ENCODE data around the gene RBFOX2. TPM values are rescaled to one million over a fixed set of nuclear protein-coding genes. Genes with fewer than 3 reads are reported as not detected.
"Not testable (repeated sequence)": the region's sequence is repeated elsewhere in the genome, so short reads cannot be mapped to it uniquely, and the experiment has no call there.

RBFOX2 gene
- total RNA-seq, 2 experiments from 2014 or later: 0.99 to 1.9 TPM

DNA sequence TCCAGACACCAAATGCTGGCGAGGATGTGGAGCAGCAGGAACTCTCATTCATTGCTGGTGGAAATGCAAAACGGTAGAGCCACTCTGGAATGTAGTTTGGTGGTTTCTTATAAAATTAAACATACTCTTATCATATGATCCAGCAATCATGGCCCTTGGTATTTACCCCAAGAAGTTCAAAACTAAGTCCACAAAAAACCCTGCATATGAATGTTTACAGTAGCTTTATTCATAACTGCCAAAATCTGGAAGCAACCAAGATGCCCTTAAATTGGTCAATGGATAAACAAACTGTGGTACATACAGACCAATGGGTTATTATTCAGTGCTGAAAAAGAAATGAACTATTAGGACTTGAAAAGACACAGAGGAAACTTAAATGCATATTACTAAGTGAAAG lies 223.2 kb downstream of the RBFOX2 start:
- Mint-ChIP-seq H3K27ac (no peak overlapping the region), H3K36me3 (no peaks in the 10 kb centered on the region), H3K27me3 (no peaks in the 10 kb centered on the region), H3K4me3 (no peak overlapping the region), H3K9me3 (ENCODE audit: low read depth) (no peaks in the 10 kb centered on the region), H3K4me1 (peaks cover 3% of the 10 kb centered on the region)
- ATAC-seq: no peak
- CTCF ChIA-PET: no interaction called here
- no peak for DNase-seq

DNA sequence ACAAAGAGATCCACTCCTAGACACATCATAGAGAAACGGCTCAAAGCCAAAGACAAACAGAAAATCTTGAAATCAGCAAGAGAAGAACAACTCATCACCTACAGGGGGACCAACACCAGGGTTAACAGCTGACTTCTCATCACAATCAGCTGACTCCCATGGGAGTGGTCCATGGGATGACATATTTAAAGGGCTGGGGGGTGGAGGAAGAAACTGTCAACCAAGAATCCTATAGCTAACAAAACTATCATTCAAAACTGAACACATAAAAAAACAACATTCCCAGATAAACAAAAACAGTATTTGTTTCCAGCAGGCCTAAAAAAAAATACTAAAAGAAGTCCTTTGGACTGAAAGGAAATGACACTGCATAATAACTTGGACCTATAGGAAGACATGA lies 224.2 kb downstream of the RBFOX2 start:
- CTCF ChIA-PET: no interaction called here
- no peak overlapping the region for H3K27ac Mint-ChIP-seq

DNA sequence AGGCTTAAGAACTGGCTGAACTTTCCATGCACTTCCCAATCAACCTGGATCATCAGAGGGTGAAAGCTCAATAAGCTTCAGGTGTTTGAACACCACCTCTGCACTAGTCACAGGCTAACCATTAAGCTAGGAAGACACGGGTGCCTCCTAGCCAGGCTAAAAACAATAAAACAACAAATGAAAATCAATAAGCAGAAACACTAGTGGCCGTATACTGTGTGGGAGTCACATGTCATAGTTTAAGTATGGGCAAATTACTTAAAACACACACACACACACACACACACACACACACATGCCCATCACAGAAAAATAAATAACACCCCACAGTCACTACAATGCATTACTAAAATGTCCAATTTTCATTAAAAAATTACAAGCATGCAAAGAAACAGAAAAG lies 225.7 kb downstream of the RBFOX2 start:
- Mint-ChIP-seq H3K36me3 (no peaks in the 10 kb centered on the region), H3K4me3 (no peak overlapping the region), H3K27ac (no peak overlapping the region), H3K4me1 (peaks cover 3% of the 10 kb centered on the region), H3K9me3 (ENCODE audit: low read depth) (no peaks in the 10 kb centered on the region), H3K27me3 (no peaks in the 10 kb centered on the region)
- CTCF ChIA-PET: no interaction called here
- no peak for ATAC-seq
- no peak for DNase-seq

More for the DNA sequence above, 224.2 kb downstream of the RBFOX2 start:
- Mint-ChIP-seq H3K27me3 (no peaks in the 10 kb centered on the region), H3K9me3 (ENCODE audit: low read depth) (no peaks in the 10 kb centered on the region), H3K4me3 (no peak overlapping the region), H3K4me1 (peaks cover 3% of the 10 kb centered on the region), H3K36me3 (no peaks in the 10 kb centered on the region)
- ATAC-seq (no peak), DNase-seq (no peak)

DNA sequence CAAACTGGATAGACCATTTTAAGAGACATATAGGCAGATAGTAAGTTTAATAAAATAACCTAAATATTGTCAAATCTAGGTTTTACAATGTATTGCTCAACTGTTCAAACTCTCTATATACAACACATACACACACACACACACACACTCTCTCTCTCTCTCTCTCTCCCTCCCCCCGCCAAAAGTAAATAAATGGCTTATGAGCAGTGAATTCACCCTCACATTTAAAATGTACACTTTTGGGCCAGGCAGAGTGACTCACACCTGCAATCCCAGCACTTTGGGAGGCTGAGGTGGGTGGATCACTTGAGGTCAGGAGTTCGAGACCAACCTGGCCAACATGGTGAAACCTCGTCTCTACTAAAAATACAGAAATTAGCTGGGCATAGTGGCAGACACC lies 227.3 kb downstream of the RBFOX2 start:
- DNase-seq; ATAC-seq; H3K27me3 Mint-ChIP-seq; H3K4me1 Mint-ChIP-seq; H3K27ac Mint-ChIP-seq; H3K36me3 Mint-ChIP-seq; H3K4me3 Mint-ChIP-seq; CTCF ChIA-PET; H3K9me3 Mint-ChIP-seq (ENCODE audit: low read depth): not testable (repeated sequence)

DNA sequence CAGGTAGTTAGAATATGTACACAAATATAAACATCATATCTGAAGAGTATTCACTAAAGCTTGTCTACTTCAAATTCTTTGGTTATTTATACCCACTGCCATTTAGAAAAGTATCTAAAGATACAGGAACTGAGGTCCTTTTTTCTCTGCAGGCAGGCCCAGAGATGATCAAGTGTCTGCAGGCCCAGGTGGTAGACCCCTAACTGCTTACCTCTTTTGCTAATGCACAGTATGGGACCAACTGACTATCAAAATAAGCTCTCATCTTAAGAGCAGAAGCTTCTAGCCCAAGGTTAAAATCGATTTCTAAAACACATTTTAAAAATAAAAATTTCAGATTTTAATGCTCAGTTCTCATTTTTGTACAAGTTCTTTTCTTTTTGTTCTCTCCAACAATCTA lies 229.5 kb downstream of the RBFOX2 start:
- Mint-ChIP-seq H3K27me3 (no peaks in the 10 kb centered on the region), H3K4me3 (no peak overlapping the region), H3K9me3 (ENCODE audit: low read depth) (no peaks in the 10 kb centered on the region), H3K4me1 (peaks cover 3% of the 10 kb centered on the region), H3K27ac (no peak overlapping the region), H3K36me3 (no peaks in the 10 kb centered on the region)
- DNase-seq (no peak), ATAC-seq (no peak)
- CTCF ChIA-PET: no interaction called here

DNA sequence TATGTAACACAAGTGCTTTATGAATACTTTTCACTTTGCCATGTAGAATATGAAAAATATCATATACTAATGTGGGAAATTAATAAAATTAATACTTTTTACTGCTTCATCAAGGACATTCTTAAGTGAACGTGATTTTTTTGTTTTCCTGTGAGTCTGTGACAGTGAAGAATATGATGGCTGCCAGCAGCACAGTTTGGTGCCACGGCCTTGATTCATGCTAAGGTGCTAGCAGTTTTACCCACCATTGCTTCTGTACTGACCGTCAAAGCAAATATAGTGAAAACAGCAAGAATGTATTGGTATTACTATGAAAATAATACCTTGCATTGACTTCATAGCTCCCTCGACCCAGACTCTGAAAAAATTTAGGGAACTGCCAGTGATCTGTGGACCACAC lies 231.2 kb downstream of the RBFOX2 start:
- Mint-ChIP-seq H3K27ac (no peak overlapping the region), H3K4me1 (peaks cover 3% of the 10 kb centered on the region), H3K36me3 (no peaks in the 10 kb centered on the region), H3K9me3 (ENCODE audit: low read depth) (no peaks in the 10 kb centered on the region), H3K27me3 (no peaks in the 10 kb centered on the region), H3K4me3 (no peak overlapping the region)
- CTCF ChIA-PET: interaction anchor here (0.7 kb wide), 1 partner anchor 10 kb away, joined by 3 read pairs; no protein-coding TSS in a partner anchor
- no peak for ATAC-seq
- DNase-seq: no peak

DNA sequence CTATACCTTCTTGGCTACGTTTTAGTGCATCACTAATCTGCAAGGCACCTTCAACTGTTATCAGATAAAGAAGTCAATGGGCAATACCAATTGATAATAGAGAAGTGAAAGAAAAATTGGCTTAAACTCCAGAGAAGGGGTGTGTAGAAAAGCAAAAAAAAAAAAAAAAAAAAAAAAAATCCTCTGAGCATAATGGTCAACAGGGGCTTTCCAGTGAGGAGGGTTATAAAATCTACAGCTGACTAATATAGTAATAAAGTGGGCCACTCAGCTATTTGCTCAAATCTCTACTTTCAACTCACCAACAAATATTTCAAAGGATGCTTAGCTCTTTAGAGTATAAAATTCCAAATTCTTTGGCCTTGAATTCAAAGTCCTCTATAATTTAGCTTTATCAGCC lies 233.1 kb downstream of the RBFOX2 start:
- ATAC-seq: no peak
- Mint-ChIP-seq H3K4me3 (no peak overlapping the region), H3K9me3 (ENCODE audit: low read depth) (no peaks in the 10 kb centered on the region), H3K27me3 (no peaks in the 10 kb centered on the region), H3K4me1 (no peaks in the 10 kb centered on the region), H3K27ac (no peak overlapping the region), H3K36me3 (no peaks in the 10 kb centered on the region)
- DNase-seq: no peak
- CTCF ChIA-PET: interaction anchor here (0.5 kb wide), 1 partner anchor 303 kb away, joined by 3 read pairs; no protein-coding TSS in a partner anchor

DNA sequence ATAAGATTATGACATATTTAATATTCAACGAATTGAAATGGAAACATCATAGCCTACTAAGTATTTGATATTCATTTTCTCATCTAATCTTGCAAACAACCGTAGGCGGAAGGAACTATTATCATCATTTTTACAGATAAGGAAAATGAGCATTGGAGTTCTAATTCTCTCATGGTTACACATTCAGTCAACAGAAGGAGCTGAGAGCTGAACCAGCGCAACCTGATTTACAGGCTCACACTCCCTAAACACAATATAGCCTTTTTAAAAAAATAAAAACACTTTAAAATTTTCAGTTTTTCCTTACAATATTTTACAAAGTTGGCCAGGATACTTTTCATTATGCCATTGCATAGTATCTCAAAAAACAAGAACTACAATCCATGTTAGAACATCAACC lies 236.1 kb downstream of the RBFOX2 start:
- no peak for DNase-seq
- no peaks in the 10 kb centered on the region for H3K9me3 Mint-ChIP-seq (ENCODE audit: low read depth)
- no peak overlapping the region for H3K4me3 Mint-ChIP-seq
- peaks cover 3% of the 10 kb centered on the region for H3K27me3 Mint-ChIP-seq
- ATAC-seq: no peak
- no peak overlapping the region for H3K27ac Mint-ChIP-seq
- no peaks in the 10 kb centered on the region for H3K36me3 Mint-ChIP-seq
- CTCF ChIA-PET: no interaction called here
- peaks cover 3% of the 10 kb centered on the region for H3K4me1 Mint-ChIP-seq

DNA sequence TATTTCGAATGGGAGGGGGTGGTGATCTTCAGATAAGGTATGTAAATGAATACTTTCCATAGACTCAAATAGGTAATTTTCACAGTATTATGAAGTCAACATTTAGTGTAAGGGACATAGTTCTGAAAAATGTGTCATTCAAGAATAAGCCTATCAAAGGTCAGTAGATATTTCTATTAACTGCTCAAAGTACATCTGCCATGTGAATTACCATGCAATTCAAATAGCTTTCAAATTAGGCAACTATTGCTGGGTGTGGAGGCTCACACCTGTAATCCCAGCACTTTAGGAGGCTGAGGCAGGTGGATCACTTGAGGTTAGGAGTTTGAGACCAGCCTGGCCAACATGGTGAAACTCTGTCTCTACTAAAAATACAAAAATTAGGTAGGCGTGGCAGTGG lies 236.8 kb downstream of the RBFOX2 start:
- not testable (repeated sequence) for ATAC-seq; H3K4me1 Mint-ChIP-seq; H3K27me3 Mint-ChIP-seq; DNase-seq; H3K4me3 Mint-ChIP-seq; H3K27ac Mint-ChIP-seq; H3K36me3 Mint-ChIP-seq; H3K9me3 Mint-ChIP-seq (ENCODE audit: low read depth)
- CTCF ChIA-PET: interaction anchor here (0.6 kb wide), 1 partner anchor 935 kb away, joined by 3 read pairs; no protein-coding TSS in a partner anchor

DNA sequence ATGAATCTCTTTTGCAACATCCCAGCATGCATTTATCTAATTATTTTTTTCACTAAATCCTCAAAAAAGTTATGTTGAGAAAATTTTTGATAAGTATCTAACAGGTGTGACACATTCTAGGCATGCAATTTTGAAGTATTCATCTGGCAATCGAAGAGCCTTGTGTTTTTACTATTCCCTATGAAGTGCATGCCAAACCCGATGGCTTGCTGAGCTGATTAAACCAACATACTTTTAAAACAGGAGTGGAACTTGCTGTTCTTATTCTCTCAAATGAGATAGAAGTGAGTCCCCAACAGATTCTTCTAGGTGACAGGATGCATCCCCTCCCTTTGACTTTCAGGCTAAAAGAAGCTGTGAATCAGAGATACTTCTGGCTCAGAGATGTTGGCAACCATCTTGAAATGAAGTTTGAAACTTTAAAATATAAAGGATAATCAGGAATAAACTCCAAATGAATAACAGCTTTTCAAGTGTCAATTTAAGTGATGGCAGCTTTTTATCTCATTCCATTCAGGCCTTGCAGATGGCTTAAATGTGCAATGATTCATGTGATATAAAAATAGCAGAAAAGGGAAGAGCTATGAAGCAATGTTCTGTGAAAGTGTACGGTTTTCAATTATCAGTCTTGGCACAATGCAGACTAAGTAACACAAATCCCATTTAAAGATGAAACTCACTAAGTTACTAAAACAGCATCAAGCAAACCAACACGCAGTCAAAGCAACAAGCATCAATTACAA lies 243.3 kb downstream of the RBFOX2 start:
- Mint-ChIP-seq H3K27me3 (peaks cover 4% of the 10 kb centered on the region), H3K27ac (no peak overlapping the region), H3K9me3 (ENCODE audit: low read depth) (no peaks in the 10 kb centered on the region), H3K4me1 (peaks cover 3% of the 10 kb centered on the region), H3K36me3 (no peaks in the 10 kb centered on the region), H3K4me3 (no peak overlapping the region)
- CTCF ChIA-PET: no interaction called here
- ATAC-seq (no peak), DNase-seq (no peak)

DNA sequence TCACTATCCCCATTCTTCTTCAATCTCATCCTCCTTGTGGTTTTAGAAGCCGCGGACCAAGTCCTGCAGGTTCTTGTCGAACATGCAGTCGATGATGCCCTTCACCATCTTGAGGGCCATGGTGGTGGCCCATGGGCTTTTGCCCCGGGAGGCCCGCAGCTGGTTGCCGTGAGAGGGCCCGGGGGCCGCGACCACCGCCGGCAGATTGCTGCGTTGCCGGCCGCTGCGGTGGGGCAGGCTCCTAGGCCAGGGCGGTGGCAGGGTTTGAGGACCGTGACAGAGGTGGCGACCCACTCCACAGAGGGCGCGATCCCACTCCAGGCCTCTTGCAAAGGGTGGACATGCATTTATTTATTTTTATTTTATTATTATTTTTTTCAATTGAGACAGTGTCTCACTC lies 244.0 kb downstream of the RBFOX2 start:
- DNase-seq (no peak), ATAC-seq (no peak)
- Mint-ChIP-seq H3K9me3 (ENCODE audit: low read depth) (no peaks in the 10 kb centered on the region), H3K27me3 (peaks cover 4% of the 10 kb centered on the region), H3K4me1 (peaks cover 1% of the 10 kb centered on the region), H3K36me3 (no peaks in the 10 kb centered on the region), H3K4me3 (no peak overlapping the region), H3K27ac (no peak overlapping the region)
- CTCF ChIA-PET: no interaction called here

DNA sequence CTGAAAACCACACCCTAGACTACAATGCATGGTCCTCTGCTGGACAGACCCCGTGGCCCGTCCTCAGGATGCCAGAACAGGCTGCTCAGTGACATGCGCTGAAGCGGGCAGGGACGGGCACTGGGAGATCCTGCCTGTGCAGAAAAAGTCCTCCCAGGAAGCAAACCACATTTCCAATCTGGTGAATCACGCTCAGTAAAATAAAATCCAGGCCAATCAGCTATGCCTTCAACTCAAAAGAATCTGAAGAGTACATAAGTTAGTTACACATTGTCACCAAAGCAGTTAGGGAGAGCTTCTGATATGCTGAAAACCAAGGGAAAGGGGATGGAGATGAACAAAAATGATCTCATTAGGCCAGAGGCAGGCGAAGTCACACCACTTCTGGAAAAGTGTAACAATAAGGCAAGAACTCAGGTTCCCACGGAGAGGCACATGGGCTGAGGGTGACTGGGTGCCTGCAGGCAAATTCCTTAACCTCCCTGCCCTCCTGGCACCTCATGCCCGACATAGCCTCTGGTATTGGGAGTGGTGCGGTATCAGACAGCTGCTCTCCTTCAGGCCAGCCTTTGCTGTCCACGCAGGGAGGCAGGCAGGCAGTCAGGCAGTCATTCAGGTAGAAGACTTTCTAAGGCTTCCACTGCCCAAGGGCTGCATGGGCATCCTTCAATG lies 244.5 kb downstream of the RBFOX2 start:
- Mint-ChIP-seq H3K9me3 (ENCODE audit: low read depth) (no peaks in the 10 kb centered on the region), H3K27me3 (peaks cover 4% of the 10 kb centered on the region), H3K27ac (no peak overlapping the region), H3K4me1 (no peaks in the 10 kb centered on the region), H3K4me3 (no peak overlapping the region), H3K36me3 (no peaks in the 10 kb centered on the region)
- ATAC-seq: no peak
- CTCF ChIA-PET: no interaction called here
- DNase-seq: no peak

DNA sequence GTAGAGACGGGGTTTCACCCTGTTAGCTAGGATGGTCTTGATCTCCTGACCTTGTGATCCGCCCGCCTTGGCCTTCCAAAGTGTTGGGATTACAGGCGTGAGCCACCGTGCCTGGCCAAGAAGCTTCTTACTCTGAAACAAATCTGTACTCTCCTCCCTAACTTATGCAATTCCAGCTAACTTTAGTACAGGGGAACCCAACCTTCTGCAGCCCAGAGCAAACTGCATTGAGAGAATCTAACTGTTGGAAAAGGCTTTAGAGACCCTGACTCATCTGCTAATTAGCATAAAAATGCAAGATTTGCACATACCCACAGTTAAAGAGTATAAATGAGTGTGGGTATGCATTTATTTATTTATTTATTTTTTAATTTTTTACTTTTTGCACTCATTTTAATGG lies 246.1 kb downstream of the RBFOX2 start:
- CTCF ChIA-PET: no interaction called here
- no peaks in the 10 kb centered on the region for H3K36me3 Mint-ChIP-seq

DNA sequence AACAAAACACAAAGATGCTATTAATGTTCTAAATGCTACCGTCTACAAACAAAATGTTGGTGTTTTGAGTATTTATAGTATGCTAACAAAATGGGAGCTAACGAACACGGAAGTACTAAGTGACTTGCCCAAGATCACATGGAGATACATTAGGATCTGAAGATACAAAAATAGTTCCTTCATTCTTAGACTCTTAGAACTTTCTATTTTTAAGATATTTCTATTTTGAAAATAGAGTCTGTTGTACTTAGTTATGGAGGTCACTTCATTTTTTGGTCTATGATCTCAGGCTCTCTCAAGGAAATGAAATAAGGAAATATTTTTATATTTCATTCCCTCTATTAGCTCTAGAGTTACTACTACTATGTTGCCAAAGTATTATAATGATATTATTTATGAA lies 246.7 kb downstream of the RBFOX2 start:
- H3K36me3 Mint-ChIP-seq: no peaks in the 10 kb centered on the region
- CTCF ChIA-PET: interaction anchor here (0.5 kb wide), 1 partner anchor 63 kb away, joined by 4 read pairs; no protein-coding TSS in a partner anchor

More for the DNA sequence above, 246.1 kb downstream of the RBFOX2 start:
- Mint-ChIP-seq H3K4me1 (no peaks in the 10 kb centered on the region), H3K9me3 (ENCODE audit: low read depth) (no peaks in the 10 kb centered on the region), H3K4me3 (no peak overlapping the region), H3K27ac (no peak overlapping the region), H3K27me3 (peaks cover 2% of the 10 kb centered on the region)
- ATAC-seq (no peak), DNase-seq (no peak)

More for the DNA sequence above, 246.7 kb downstream of the RBFOX2 start:
- peaks cover 2% of the 10 kb centered on the region for H3K27me3 Mint-ChIP-seq
- H3K4me3 Mint-ChIP-seq: no peak overlapping the region
- no peak overlapping the region for H3K27ac Mint-ChIP-seq
- H3K4me1 Mint-ChIP-seq: no peaks in the 10 kb centered on the region
- no peaks in the 10 kb centered on the region for H3K9me3 Mint-ChIP-seq (ENCODE audit: low read depth)
- ATAC-seq: no peak
- no peak for DNase-seq
